GM19023 (cell line): ENCODE data around the gene PCDHA10.

Experiments used
- ATAC-seq: cut with Tn5 transposase; IDR thresholded peaks from one replicate; pipeline ENCODE4 v1.9.1; 2021; ENCODE audit warnings: mild to moderate bottlenecking, moderate library complexity; ENCODE audit not compliant: unreplicated experiment

PCDHA10 gene

GRCh38 chr5:140881889-140882590, 26.3 kb downstream of the PCDHA10 start, which contains the start of gene PCDHA13:
PCDHA13 (plus strand) TSS chr5:140882124; CDS start chr5:140882269, 145 bp downstream.
- ATAC-seq = no peak

GRCh38 chr5:140882591-140882899, 26.8 kb downstream of the PCDHA10 start:
- no peak for ATAC-seq

- ATAC-seq = no peak
These were observed 27.7 kb downstream of the PCDHA10 start for GRCh38 chr5:140883373-140883772.

GRCh38 chr5:140883927-140884697, 28.4 kb downstream of the PCDHA10 start:
- no peak for ATAC-seq

- ATAC-seq = no peak
These were observed 60.6 kb downstream of the PCDHA10 start for GRCh38 chr5:140916325-140916724.
